Inferior parietal cortex (tissue), 1 donor: ENCODE measurements around the gene ZNF174.

Experiments used
- DNase-seq: peaks from one replicate; pipeline ENCODE4 v3.0.0-alpha.2; 2016; ENCODE audit errors: extremely low spot score

The ZNF174 gene

DNA sequence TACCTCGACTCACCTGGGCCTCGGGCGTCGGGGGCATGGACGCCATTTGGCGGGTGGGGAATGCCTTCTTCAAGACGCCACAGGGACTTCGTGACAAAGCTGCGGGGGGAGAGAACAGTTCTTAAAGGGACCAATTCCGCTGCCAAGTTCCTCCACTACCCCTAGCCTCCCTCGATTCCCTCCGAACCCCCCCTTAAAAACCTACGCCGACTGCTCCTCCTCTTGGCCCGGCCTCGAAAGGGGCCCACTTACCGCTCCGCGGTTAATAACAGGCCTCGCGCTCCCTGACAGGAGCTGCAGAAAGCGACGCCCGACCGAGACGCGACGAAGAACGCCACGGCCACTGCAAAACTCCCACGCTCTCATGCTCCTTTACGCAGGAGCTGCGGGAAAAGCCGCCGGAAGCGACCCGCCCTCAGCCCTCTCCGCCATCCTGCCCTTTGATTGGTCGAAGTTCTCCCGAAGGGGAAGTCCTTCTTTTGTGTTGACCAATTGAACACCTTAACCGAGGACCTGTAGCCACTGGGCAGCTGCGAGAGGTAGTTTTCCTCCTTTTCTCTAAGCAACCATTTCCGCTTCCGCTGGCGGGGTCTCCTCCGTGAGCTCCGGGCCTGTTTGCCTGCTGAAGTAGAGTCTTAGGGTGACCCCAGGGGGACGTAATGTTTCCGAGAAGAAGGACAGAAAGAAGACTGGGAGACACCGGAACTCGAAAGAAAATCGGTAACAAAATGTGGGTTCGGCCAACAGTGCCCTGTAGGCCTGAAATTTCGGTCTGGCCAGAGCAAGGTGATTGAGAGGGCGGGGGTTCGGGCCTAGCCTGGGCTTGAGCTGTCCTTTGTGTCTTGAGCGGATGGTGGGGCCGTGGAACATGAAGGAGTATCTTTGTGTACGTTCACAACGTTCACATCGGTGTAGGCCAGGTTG is 42.4 kb downstream of the ZNF174 start, which contains the start of the genes NAA60 and ZNF597:
Gene NAA60 (plus strand): TSS at position 573 of the 924 bp plus-strand sequence. CDS start 32,548 bp downstream, outside the sequence.
Gene ZNF597 (minus strand): TSS at position 397 of the 924 bp plus-strand sequence. CDS start 351 bp downstream, at position 46.
- DNase-seq = peak; percentile 84

DNA sequence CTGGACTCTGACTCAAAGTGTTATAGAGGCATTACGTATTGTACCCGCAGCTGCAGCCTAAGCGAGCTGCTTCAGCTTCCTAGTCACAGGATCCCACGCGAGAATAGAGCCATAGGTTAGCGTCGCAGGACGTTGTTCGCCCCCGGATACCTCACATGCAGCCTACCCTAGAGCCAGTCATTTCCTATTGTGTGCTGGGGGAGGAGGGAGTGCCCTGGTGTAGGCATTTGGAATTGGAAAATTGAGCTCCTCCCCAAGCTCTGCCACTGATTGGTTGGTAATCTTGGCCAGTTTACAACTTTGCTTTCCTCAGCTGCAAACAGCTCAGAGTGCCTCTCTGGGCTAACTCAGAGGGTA is 43.0 kb downstream of the ZNF174 start:
- peak; percentile 13 for DNase-seq

DNA sequence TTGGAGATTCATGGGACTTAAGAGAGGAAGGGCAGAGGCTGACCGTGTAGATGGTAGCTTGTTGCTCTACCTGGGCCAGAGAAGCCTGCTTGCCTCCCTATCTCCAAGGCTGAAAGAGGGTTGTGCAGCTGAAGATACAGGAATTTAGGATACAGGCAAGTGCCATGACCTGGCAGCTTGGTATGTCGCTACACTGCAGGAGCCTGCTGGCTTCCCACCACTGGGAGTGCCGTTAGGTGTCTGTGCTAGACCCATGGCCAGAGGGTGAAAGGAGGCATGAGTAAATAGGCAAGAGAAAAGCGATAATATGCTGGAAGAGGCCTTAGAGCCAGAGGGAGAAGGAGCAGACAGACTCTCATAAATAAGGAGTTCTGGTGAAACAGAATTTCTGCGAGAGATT is 53.1 kb downstream of the ZNF174 start:
- no peak for DNase-seq

DNA sequence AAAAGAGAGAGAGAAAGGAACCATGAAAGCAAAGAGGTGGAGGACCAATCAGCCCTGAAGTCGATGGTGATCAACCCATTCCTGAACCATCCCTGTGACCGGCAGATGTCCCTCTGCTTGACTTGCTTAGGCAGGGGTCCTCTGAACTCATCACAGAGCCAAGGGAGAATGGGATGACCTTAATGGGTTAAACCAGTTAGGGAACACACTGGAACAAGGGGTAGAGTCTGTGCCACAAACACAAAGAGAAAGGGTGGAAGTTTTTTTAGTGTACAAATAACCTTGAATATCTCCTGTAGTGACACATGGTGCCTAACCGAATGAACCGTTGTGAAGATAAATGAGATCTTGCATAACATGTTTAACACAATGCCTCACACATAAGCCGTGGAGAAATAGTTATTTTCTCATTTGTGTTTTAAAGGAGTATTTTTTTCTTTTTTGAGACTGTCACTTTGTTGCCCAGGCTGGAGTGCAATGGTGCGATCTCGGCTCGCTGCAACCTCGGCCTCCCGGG is 53.7 kb downstream of the ZNF174 start:
- no peak for DNase-seq

DNA sequence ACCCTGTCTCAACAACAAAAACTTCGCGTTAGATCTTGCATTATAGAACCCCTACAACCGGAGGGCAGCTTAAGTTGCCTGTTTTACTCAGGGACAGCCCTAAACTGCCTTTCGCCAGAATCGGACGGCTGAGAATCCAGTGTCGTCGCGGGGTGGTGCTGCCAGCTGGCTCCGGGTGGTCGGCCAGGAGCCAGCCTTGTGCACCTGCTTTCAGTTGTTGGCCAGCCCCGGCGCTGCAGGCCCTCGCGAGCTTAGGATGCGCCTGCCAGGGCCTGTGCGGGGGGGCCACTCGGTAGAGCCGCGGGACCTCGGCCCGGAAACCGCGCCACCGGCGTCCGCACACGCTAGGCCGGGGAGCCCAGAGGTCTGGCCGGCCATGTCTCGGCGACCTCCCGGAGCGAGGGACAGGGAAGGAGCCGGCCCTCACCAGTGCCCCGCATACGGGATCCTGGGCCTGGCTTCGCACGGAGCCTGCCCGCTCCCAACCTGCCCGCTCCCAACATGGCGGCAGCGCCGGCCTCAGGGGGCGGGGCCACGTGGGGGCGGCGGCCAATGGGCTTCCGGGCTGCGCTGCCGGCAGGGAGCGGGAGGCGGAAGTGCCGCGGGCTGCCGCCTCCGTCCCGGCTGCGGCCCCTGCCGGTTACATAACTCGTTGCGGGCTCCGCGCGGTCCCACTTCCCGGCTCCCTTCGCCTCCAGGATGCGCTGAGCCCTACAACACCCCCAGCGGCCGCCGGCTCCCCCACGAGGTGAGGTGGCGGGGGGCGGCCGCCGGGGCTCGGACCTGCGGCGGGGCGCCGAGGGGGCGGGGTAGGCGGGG is 56.6 kb downstream of the ZNF174 start:
- DNase-seq = peak; percentile 88

DNA sequence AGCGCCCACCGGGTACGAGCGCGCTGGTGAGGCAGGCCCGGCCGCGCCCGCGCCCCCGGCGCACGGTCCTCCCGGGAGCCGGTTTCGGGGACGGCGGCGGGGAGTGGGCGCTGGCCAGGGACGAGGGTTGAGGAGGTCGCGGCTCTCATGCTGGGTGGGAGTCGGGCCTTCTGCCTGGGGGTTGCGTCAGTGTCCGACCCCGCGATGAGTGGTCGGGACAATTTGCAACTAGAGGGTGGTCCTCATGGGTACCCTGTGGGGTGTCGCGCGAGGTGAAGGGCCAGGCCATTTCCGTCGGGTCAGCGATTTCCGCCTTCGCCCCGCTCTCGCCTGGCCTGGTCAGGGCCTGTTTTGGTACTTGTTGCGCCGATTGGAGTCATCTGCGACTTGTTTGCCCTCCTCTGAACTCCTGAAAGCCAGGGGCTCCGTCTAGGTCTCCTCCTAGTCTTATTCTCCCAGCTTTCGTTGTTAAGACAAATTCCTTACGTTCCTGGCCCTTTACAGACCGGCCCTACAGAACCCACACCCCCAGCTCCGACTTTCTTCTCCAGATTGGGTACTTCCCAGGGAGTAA is 57.4 kb downstream of the ZNF174 start:
- peak; percentile 13 for DNase-seq

DNA sequence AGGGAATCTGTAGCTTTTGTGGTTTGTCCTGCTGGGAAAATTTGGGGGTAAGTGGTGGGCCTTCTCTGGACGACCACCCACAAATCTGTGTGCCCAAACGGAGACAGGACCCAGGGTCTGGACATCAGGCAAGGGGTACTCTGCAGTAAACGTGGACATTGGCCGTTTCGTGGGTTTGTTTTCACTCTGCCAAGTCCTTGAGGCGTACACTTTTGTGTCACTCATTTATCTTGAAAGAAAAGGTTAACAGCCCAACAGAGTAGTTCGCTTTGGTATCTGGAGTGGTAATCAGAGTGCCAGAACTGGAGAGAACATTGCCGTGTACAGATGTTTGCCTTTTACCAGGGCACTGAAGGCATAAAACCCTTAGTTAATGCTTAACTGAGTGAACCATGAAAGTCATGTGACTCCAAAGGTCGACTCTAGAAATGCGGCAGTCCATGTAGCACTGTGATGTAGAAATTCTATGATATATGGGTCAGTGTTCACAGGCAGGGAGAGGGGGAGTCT is 57.9 kb downstream of the ZNF174 start:
- DNase-seq = peak; percentile 15
